ENCODE results near the gene FIBP.

FIBP gene

DNA sequence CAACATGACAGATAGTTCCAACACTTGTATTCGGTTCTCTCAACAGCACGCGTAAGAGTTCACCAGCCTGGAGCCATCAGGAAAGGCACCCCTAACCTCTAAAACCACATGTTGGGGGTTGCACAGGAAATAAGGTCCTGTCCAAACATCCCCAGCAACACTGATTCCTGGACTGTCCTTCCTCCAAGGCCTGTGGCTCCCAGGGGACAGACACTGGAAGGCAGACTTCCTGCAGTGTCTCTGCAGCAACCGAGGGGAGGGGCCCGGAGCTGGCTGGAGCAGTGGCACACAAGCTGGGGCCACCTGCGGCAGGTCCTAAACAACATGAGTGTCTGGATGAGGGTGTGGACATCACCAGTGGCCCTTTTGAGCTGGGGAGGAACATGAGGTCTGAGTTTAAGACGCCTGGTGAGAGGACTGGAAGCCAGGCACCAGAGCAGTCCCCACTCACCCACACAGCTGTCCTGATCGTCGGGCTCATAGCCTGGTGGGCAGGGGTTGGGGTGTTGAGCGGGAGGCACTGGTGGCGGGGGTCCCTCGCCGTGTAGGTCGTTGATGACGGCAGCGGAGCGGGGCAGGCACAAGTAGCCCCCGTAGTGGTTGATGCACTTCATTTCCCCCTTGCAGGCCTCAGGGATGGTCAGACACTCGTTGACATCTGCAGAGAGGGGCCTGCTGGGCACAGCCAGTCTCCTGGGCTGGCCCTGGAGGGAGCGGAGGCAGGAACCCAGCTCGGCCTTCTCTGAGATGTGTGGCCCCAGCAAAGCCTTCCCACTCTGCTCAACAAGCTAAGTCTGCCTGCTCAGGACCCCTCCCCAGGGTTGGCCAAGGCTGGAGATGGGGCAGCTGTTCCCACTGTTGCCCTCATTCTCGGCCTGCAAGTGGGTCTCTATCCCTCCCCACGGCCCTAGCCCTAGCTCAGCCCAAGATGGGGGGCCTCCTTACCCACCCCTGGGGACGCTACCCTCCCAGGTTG lies 17.3 kb downstream of the FIBP start:
- DNase-seq (ENCODE audit: low read depth): no peak

DNA sequence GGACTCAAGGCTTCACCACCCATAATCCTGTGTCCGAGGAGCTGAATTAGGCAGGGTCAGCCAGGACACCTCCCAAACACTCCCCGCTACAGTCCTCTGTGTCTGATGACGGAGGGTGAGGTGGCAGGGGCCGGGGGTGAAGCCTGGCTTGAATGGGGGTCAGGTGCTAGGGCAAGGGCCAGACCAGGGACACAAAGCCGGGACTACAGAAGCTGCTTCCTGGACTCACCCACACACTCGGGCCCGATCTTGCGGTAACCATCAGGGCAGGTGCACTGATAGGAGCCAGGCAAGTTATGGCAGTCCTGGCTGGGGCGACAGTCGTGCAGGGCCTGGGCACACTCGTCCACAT lies 18.0 kb downstream of the FIBP start:
- DNase-seq (ENCODE audit: low read depth): no peak

DNA sequence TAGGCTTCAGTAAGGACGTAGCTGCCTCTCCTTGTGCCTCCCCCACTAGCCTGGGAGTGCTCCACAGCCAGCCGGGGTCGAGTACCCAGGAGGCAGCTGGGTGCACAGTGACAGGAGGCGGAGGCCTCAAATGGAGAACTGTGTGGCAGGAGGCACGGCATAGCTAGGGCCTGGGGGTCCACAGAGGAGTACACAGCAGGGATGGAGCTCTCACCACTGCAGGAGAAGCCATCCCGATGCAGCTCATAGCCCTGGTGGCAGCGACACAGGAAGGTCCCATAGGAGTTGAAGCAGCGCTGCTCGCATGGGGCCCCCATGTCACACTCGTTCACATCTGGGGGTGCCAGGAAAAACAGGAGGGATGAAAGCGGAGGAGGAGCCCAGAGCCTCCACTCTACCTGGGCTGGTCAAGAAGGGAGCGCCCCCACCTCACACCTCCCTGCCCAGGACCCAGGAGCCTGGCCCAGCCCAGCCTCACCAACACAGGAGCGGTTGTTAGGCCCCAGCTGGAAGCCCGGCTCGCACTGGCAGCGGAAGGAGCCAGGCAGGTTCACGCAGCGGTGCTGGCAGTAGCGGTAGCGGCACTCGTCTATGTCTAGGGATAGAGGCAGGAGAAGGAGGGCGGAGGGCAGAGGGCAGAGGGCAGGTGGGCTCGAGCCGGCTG lies 18.5 kb downstream of the FIBP start:
- DNase-seq (ENCODE audit: low read depth): no peak

DNA sequence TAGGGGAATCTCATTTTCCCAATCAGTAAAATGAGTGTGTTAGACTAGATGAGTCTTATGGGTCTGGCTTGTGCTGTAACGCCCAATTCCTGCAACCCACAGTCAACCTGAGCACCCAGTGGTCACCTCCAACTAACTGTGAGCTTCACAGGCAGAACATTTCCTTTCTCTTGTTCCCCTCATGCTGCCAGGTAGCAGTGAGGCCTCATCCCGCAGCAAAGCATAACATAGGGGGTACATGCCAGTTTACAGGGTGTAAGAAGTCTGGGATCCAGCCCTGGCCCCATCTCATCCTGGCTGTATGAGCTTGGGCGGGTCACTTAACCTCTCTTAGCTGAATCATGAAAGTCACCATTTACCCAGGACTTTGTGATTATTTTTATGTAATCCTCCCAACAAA lies 19.4 kb downstream of the FIBP start:
- DNase-seq (ENCODE audit: low read depth): no peak

DNA sequence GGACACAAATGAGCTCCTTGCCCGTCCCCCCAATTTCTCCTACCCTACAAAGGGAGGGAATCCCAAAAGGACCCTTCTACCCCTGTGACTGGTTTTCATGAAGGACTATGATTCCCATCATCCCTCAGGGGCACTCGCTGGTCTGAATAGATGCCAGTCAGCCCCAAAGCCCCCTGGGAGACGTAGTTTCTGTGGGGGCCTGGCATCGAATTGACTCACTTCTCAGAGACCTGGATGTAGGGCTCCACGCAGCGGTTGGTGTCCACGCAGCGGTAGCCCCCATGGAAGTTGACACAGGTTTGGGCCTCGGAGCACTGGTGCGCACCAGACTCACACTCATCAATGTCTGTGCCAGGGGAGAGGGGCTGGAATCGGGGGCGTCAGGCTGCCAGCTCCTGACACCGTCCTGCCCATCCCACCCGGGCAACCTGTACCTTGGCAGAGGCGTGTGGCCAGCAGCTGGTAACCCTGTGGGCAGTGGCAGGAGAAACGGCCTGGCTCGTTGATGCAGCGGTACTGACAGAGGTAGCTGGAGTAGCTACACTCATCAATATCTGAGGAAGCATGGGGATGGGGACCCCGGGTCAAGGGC lies 20.1 kb downstream of the FIBP start:
- DNase-seq (ENCODE audit: low read depth): no peak

DNA sequence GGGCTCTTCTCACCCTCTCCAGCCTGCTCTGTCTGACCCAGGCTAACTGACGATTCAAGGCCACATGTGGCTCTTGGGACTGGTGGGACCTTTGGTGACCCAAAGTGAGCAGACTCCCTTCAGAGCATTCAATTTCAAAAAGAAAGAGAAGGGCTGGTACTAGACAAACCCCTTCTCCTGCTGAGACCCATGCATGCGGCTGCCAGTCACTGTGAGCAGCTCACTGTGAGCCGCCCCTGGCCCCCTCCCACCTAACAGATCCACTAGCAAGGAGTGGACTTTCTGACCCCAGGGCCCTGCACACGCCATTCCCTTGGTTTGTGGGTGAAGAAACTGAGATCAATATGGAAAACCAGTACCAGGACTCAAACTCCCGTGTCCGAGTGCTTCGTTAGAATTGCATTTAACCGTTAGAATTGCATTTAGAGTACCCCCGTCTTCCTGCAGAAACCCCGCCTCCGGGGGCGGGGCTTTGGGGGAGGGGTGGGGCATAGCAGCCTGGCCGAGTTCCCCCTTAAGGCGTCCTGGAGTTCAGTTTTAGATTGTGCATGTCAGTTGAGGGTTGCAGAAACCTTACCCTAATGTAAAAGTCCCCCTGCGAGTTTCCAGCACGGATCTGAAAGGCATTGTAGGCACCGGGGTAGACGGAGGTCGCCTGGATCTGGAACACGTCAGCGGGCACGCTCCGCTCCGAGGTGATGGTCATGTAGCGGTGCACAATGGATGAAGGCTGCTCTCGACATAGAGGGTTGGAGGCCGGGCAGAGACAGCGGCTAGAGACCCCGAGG lies 20.8 kb downstream of the FIBP start:
- no peak for DNase-seq (ENCODE audit: low read depth)

DNA sequence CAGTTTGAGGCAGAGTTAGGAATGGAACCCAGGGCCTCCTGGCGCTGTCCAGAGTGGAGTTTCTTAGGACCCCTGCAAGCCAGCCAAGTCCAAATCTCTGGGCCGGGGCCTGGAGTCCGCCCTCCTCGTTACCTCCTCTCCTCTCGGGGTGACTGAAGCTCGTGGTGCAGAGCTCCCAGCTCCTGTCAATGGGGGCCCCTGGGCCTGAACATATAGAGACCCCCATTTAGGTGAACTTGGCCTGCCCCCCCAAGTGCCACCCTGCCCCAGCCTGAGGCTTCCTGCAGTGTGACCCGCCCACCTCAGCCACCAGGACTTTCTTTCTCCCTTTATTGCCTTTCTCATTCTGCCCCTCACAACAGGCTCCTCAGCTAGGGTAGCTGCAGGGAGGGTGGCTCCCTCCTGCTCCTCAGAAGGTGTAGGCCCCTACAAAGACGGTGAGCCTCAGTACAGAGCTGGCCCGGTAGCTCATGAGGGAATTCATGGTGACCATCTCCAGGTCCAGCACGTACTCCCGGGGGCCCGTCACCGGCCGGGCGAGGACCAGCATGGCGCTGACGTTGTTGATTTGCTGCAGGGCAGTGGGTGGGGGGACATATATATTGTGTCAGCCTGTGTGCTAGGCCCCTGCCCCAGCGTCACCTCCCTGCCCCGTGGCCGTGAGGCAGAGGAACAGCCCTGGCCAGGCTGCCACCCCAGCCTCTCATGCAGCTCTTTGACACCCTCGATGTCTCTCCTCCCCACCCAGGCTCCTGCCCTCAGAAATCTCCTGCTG lies 21.6 kb downstream of the FIBP start:
- no peak for DNase-seq (ENCODE audit: low read depth)

DNA sequence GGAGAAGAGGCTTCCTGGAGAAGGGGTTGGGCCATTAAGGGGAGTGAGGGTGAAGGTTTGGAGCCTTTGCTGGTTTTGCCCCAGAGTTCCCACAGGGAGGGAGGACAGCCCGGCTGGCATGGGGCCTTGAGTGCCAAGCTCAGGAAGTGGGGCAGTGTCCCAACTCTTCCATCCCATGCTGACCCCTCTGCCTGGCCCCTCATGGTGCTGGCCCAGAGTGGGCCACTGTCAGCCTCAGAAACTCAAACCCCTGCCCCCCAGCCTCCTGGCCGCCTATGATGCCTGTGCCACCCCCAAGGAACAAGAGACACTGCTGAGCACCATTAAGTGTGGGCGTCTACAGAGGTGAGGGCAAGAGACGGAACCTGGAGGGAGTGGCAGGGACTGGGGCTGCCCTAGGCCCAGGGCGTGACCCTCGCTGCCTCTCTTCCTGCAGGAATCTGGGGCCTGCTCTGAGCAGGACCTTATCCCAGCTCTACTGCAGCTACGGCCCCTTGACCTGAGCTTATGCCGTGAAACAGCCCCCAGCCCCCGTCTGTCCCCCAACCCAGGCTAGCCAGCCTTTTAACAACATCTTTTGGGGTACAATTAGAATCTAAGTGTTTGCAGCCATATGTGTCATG lies 22.6 kb downstream of the FIBP start:
- no peak for DNase-seq (ENCODE audit: low read depth)

DNA sequence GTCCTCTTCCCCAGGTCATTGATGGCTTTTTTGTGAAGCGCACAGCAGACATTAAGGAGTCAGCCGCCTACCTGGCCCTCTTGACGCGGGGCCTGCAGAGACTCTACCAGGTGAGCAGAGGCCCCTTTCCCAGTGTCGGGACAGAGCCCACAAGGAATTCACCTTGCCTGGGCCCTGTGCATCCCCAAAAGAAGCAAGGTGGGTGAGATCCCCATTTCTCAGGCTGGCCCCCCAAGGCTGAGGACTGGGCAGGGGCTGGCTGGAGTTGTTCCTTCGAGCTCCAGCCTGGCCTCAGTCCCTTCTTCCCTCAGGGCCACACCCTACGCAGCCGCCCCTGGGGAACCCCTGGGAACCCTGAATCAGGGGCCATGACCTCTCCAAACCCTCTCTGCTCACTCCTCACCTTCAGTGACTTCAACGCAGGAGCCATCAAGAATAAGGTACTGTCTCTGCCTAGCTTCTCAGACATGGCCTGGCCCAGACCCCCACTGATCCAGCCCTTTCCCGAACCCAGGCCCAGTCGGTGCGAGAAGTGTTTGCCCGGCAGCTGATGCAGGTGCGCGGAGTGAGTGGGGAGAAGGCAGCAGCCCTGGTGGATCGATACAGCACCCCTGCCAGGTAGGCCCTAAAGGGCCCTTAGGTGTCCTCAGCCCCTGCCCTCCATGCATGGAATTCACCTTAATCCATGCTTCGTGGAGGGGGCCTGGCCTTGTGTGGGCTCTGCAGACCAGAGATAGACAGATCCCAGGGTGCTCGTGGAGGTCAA lies 23.4 kb downstream of the FIBP start:
- DNase-seq (ENCODE audit: low read depth): no peak

DNA sequence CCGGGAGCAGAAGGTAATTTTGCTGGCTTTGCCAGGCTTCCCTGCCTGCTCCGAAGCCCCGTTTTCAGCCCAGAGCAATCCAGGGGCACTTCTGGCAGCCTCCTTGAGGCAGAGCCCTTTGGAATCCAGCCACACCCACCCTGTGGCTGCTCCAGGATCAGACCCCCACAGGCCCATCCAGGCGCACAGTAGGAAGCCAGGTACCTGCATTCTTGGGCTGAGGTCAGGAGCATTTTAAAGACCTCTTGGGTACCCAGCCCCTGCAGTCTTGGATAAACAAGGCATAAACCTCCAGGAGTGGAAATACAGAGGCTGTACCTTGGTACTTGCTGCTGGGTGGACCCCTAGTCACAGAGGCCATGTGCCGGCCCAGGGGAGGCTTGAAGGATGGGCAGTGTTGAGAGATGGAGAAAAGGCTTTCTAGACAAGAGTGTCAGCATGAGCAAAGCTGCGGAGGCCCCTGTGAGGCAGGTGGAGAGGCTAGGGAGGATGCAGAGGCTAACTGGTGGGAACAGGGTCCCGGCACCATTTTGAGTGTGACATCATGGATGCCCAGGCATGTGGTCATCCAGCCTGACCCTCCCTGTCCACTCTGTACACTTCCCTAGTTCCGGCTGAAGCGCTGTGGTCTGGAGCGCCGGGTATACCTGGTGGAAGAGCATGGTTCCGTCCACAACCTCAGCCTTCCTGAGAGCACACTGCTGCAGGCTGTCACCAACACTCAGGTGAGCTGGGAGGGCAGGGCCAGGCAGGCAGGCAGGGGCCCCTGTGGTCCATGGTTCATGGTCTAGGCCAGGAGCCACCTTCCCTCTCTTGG lies 24.2 kb downstream of the FIBP start:
- no peak for DNase-seq (ENCODE audit: low read depth)

DNA sequence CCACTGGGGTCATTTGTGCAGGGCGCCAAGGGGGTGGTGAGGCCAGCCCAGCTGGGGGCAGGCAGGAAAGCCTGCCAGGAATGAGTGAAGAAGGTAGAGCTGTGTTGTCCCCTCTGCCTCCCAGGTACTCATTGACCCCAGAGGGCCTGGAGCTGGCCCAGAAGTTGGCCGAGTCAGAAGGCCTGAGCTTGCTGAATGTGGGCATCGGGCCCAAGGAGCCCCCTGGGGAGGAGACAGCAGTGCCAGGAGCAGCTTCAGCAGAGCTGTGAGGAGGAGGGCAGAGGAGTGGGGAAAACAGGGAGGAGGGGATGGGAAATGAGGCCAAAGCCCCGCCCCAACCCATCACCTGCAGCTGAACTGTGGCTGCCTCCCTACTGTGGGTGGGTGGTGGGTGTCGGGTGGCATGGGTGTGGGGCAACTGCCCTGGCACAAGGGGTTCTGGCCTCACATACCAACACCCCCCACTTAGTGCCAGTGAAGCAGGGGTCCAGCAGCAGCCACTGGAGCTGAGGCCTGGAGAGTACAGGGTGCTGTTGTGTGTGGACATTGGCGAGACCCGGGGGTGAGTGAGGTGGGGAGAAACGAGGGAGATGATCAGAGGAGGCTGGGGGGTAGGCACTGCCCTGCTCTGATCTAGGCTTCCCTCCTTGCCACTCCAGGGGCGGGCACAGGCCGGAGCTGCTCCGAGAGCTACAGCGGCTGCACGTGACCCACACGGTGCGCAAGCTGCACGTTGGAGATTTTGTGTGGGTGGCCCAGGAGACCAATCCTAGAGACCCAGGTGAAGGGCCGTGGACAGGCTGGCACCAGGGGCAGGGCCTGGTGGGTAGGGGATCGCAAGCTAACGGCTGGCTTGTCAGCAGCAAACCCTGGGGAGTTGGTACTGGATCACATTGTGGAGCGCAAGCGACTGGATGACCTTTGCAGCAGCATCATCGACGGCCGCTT lies 25.1 kb downstream of the FIBP start:
- DNase-seq (ENCODE audit: low read depth): no peak

DNA sequence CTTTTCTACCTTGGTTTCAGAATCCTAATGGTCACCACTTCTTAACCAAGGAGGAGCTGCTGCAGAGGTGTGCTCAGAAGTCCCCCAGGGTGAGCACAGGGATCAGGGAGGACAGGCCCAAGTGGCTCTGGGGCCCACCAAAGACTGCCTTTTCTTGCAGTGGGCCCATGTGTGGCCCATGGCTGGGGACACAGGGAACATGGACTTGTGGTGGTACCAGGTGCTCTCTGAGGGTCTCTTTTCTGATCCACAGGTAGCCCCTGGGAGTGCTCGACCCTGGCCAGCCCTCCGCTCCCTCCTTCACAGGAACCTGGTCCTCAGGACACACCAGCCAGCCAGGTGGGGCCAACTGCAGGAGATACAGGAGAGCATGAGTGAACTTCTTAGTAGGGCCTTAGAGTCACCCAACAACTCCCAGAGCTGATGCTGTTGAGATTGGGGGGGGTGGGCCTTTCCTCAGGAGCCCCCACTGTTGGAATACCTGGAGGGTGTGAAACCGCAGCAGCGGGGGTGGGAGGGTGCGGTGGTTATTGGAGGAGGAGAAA lies 26.0 kb downstream of the FIBP start:
- no peak for DNase-seq (ENCODE audit: low read depth)

DNA sequence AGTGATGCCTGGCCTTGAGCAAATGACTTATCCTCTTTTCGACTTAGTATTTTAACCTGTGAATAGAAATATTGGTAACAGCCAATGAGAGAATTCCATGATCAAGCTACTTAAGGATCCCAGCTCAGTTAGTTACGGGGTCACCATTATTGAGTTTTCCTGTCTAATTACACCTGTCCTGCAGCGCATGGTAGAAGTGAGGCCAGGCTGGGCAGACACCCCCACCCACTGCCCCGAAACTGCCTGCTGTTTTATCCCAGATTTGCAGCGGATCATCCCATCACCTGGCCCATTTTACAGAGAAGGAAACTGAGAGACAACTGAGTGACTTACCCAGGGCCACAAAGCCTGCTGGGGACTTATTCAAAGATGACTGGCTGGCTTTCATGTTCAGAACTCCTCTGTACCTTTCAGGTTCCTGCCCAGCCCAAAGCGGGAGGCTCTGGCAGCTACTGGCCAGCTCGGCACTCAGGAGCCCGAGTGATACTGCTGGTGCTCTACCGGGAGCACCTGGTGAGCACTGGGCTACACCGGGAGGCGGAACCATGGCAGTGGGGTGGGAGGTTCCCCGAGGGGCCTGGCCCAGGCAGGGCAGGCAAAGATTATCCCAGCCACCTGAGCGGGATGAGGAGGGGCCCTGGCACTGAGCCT lies 26.6 kb downstream of the FIBP start:
- DNase-seq (ENCODE audit: low read depth): no peak

DNA sequence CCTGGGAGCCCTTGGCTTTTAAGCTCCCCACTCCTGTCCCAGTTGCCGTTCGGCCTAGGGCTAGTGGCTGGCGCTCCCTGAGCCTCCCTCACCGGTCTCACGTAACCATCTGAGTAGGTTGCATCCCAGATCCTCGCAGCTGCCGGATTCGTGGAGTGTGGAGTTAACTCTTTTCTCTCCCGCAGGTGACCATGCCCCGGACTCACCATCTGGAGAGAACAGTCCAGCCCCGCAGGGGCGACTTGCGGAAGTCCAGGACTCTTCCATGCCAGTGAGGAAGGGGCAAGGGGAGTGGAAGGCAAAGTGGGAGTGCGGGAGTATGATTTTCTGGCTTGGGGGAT lies 27.1 kb downstream of the FIBP start:
- no peak for DNase-seq (ENCODE audit: low read depth)

DNA sequence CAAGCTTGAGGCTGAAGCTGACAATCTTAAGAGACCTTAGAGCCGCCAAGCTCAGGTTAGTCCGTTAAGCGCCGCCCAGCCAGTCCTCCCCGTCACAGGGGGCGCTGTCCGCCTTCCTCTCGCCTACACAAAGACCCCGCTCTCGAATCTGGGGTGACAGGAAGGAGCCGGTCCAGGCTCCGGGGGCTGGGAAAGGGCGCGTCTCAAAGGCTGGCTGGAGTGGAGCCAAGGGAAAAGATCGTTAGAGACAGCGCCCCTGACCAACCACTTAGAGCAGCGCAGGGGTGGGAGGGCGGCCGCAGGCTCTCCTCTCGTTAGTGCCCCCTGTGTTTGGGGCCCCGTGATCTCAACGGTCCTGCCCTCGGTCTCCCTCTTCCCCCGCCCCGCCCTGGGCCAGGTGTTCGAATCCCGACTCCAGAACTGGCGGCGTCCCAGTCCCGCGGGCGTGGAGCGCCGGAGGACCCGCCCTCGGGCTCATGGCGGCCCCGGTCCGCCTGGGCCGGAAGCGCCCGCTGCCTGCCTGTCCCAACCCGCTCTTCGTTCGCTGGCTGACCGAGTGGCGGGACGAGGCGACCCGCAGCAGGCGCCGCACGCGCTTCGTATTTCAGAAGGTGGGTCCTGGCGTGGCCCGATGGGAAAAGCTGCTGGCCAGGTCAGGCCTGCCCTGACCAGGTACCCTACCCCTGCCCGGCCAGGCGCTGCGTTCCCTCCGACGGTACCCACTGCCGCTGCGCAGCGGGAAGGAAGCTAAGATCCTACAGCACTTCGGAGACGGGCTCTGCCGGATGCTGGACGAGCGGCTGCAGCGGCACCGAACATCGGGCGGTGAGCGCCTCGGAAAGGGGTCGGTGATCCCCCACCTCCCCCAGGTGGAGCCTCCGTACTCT lies 27.8 kb downstream of the FIBP start, which contains the start of gene MUS81:
MUS81 (plus strand) TSS at position 156 of the 887 bp plus-strand sequence; CDS start at position 477, 321 bp downstream.
- DNase-seq (ENCODE audit: low read depth): peak; percentile 98

DNA sequence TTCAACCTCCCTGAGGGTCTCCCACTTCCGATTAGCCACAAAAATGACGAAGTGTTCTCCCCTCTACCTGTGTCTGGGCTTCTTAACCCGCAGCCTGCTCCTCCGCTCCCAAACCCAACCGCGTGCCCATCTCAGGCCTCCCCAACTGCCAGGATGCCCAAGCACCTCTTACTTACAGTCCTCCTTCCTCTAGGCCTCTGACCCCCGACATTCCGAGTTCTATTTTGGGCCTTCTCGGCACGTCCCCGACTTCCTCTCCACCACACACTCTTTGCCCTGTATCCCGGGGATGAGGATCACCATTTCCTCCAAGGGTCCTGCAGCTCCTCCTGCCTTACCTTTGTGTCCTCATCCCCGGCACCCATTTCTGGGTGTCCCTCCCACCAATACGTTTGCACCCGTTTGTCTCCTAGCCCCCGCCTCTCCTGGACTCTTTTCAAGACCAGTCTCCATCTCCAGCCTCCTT lies 28.4 kb downstream of the FIBP start:
- no peak for DNase-seq (ENCODE audit: low read depth)

Measured in fibroblast of the conjunctiva (primary cell).